Natural killer cell treated with Interleukin-12 subunit alpha and Interleukin-12 subunit beta and Interleukin-15 and Interleukin-18, amount 100 ng/mL, for 72 hours (primary cell): ENCODE data around the gene FAM149B1. TPM values are rescaled to one million over a fixed set of nuclear protein-coding genes. Genes with fewer than 3 reads are reported as not detected.
"Not testable (repeated sequence)": the region's sequence is repeated elsewhere in the genome, so short reads cannot be mapped to it uniquely, and the experiment has no call there.

Source experiments
- ATAC-seq, 2 donors: fragments of 150-1000 bp; cut with Tn5 transposase in 1 of 2; sonication (Bioruptor Pico), chemical (Tn5 transposase) in 1 of 2; 2 replicates each; pipeline ENCODE4 v1.10.0; 2021
- DNase-seq: peaks from one replicate; pipeline ENCODE4 v3.0.0; 2022; ENCODE audit warnings: low spot score
- H3K27ac Mint-ChIP-seq, 2 donors: 1 replicate in 1 of 2; 2 replicates in 1 of 2; pipeline ENCODE4 v1.8.0; 2022; ENCODE audit warnings: mixed read lengths in 2 of 2, mild to moderate bottlenecking in 1 of 2, moderate library complexity in 1 of 2
- H3K27me3 Mint-ChIP-seq, 2 donors: 1 replicate in 1 of 2; 2 replicates in 1 of 2; pipeline ENCODE4 v1.8.0; 2022; ENCODE audit warnings: mixed read lengths in 2 of 2
- H3K36me3 Mint-ChIP-seq: one replicate; pipeline ENCODE4 v1.8.0; 2022; ENCODE audit warnings: mixed read lengths
- H3K4me1 Mint-ChIP-seq, 2 donors: 1 replicate in 1 of 2; 2 replicates in 1 of 2; pipeline ENCODE4 v1.8.0; 2022; ENCODE audit warnings: low read depth in 2 of 2, mixed read lengths in 2 of 2, mild to moderate bottlenecking in 1 of 2
- H3K4me3 Mint-ChIP-seq: one replicate; pipeline ENCODE4 v1.8.0; 2022; ENCODE audit warnings: mixed read lengths
- H3K9me3 Mint-ChIP-seq: 2 replicates; pipeline ENCODE4 v1.8.0; 2022; ENCODE audit warnings: mixed read lengths
- total RNA-seq, 2 donors: library from RNA; stranded (reverse); gene quantifications; one replicate each; pipeline ENCODE4 v1.2.3, GENCODE V29; 2022

FAM149B1 gene
- 10 to 100 TPM; 12.3 to 13.4 TPM for total RNA-seq

GRCh38 chr10:73167783-73168464, at the start of gene FAM149B1, which contains the start of gene ECD:
TSS of gene FAM149B1 (plus strand) at chr10:73168119. CDS start at chr10:73168340, 221 bp downstream.
TSS of gene ECD (minus strand) at chr10:73168008. CDS start at chr10:73163937, 4,071 bp downstream.
- Mint-ChIP-seq H3K27ac (peak within 1 kb of the TSS; percentile 87 to 99), H3K4me3 (peak within 1 kb of the TSS; percentile 92), H3K27me3 (no peaks in the 10 kb centered on the region), H3K9me3 (no peaks in the 10 kb centered on the region), H3K36me3 (peaks cover 17% of the 10 kb centered on the region), H3K4me1 (peaks cover 34 to 35% of the 10 kb centered on the region in 2 donors)
- ATAC-seq (peak; percentile 98 to 99), DNase-seq (peak; percentile 94)

- Mint-ChIP-seq H3K4me1 (no peaks in the 10 kb centered on the region), H3K4me3 (no peak overlapping the region), H3K27me3 (no peaks in the 10 kb centered on the region), H3K36me3 (no peaks in the 10 kb centered on the region), H3K27ac (peak overlapping the region in 1 of 2 donors; percentile 2), H3K9me3 (no peaks in the 10 kb centered on the region)
- ATAC-seq (no peak), DNase-seq (no peak)
Observed at GRCh38 chr10:73119457-73119856, 48.5 kb upstream of the FAM149B1 start.

- H3K9me3 Mint-ChIP-seq, result no peaks in the 10 kb centered on the region
- H3K27ac Mint-ChIP-seq, result no peak overlapping the region
- H3K27me3 Mint-ChIP-seq, result no peaks in the 10 kb centered on the region
- ATAC-seq (no peak), DNase-seq (no peak)
- no peaks in the 10 kb centered on the region for H3K4me1 Mint-ChIP-seq
- no peaks in the 10 kb centered on the region for H3K36me3 Mint-ChIP-seq
- no peak overlapping the region for H3K4me3 Mint-ChIP-seq
Observed at GRCh38 chr10:73119952-73120351, 48.0 kb upstream of the FAM149B1 start.

GRCh38 chr10:73126343-73126742, 41.6 kb upstream of the FAM149B1 start:
- H3K9me3 Mint-ChIP-seq, result no peaks in the 10 kb centered on the region
- H3K27ac Mint-ChIP-seq, result no peak overlapping the region
- ATAC-seq (no peak), DNase-seq (no peak)
- no peaks in the 10 kb centered on the region for H3K4me1 Mint-ChIP-seq
- H3K27me3 Mint-ChIP-seq, result no peaks in the 10 kb centered on the region
- H3K4me3 Mint-ChIP-seq, result no peak overlapping the region
- peaks cover 11% of the 10 kb centered on the region for H3K36me3 Mint-ChIP-seq

GRCh38 chr10:73131301-73131700, 36.6 kb upstream of the FAM149B1 start:
- Mint-ChIP-seq H3K27me3 (no peaks in the 10 kb centered on the region), H3K4me3 (no peak overlapping the region), H3K4me1 (no peaks in the 10 kb centered on the region), H3K27ac (no peak overlapping the region), H3K36me3 (peaks cover 25% of the 10 kb centered on the region), H3K9me3 (no peaks in the 10 kb centered on the region)
- DNase-seq, result no peak
- ATAC-seq, result no peak

GRCh38 chr10:73131913-73132686, 35.8 kb upstream of the FAM149B1 start:
- no peak overlapping the region for H3K27ac Mint-ChIP-seq
- H3K36me3 Mint-ChIP-seq, result peaks cover 25% of the 10 kb centered on the region
- H3K9me3 Mint-ChIP-seq, result no peaks in the 10 kb centered on the region

GRCh38 chr10:73134727-73135126, 33.2 kb upstream of the FAM149B1 start:
- no peak for ATAC-seq
- no peaks in the 10 kb centered on the region for H3K4me1 Mint-ChIP-seq
- H3K27ac Mint-ChIP-seq, result no peak overlapping the region
- H3K36me3 Mint-ChIP-seq, result peaks cover 30% of the 10 kb centered on the region
- H3K4me3 Mint-ChIP-seq, result no peak overlapping the region
- no peaks in the 10 kb centered on the region for H3K9me3 Mint-ChIP-seq
- no peaks in the 10 kb centered on the region for H3K27me3 Mint-ChIP-seq
- no peak for DNase-seq

More at GRCh38 chr10:73131913-73132686, 35.8 kb upstream of the FAM149B1 start:
- Mint-ChIP-seq H3K4me3 (no peak overlapping the region), H3K27me3 (no peaks in the 10 kb centered on the region), H3K4me1 (no peaks in the 10 kb centered on the region)
- DNase-seq (no peak), ATAC-seq (no peak)

GRCh38 chr10:73136627-73137026, 31.3 kb upstream of the FAM149B1 start:
- Mint-ChIP-seq H3K36me3 (peaks cover 28% of the 10 kb centered on the region), H3K27me3 (no peaks in the 10 kb centered on the region), H3K27ac (no peak overlapping the region), H3K9me3 (no peaks in the 10 kb centered on the region), H3K4me3 (no peak overlapping the region), H3K4me1 (no peaks in the 10 kb centered on the region)
- DNase-seq, result no peak
- ATAC-seq, result no peak

GRCh38 chr10:73139251-73139650, 28.7 kb upstream of the FAM149B1 start:
- Mint-ChIP-seq H3K9me3 (no peaks in the 10 kb centered on the region), H3K27me3 (no peaks in the 10 kb centered on the region), H3K4me3 (no peak overlapping the region), H3K4me1 (no peaks in the 10 kb centered on the region), H3K27ac (no peak overlapping the region), H3K36me3 (peaks cover 28% of the 10 kb centered on the region)
- DNase-seq (no peak), ATAC-seq (no peak)

- no peaks in the 10 kb centered on the region for H3K27me3 Mint-ChIP-seq
- no peak for DNase-seq
- ATAC-seq, result no peak
- H3K4me3 Mint-ChIP-seq, result no peak overlapping the region
- no peaks in the 10 kb centered on the region for H3K4me1 Mint-ChIP-seq
- H3K9me3 Mint-ChIP-seq, result no peaks in the 10 kb centered on the region
- H3K27ac Mint-ChIP-seq, result no peak overlapping the region
- peaks cover 28% of the 10 kb centered on the region for H3K36me3 Mint-ChIP-seq
Observed at GRCh38 chr10:73141603-73142002, 26.3 kb upstream of the FAM149B1 start.

- ATAC-seq, H3K27me3 Mint-ChIP-seq, H3K4me3 Mint-ChIP-seq: not testable (repeated sequence)
Observed at GRCh38 chr10:73150633-73151413, 17.1 kb upstream of the FAM149B1 start.

GRCh38 chr10:73152009-73152408, 15.9 kb upstream of the FAM149B1 start:
- DNase-seq, result no peak
- no peaks in the 10 kb centered on the region for H3K4me1 Mint-ChIP-seq
- no peak for ATAC-seq
- H3K27ac Mint-ChIP-seq, result no peak overlapping the region
- H3K9me3 Mint-ChIP-seq, result no peaks in the 10 kb centered on the region
- H3K36me3 Mint-ChIP-seq, result peaks cover 28% of the 10 kb centered on the region
- no peaks in the 10 kb centered on the region for H3K27me3 Mint-ChIP-seq
- H3K4me3 Mint-ChIP-seq, result no peak overlapping the region

More at GRCh38 chr10:73150633-73151413, 17.1 kb upstream of the FAM149B1 start:
- not testable (repeated sequence) for H3K27ac Mint-ChIP-seq, H3K4me1 Mint-ChIP-seq, DNase-seq, H3K9me3 Mint-ChIP-seq
- H3K36me3 Mint-ChIP-seq, result peaks cover 28% of the 10 kb centered on the region

GRCh38 chr10:73156054-73156453, 11.9 kb upstream of the FAM149B1 start:
- DNase-seq (no peak), ATAC-seq (no peak)
- Mint-ChIP-seq H3K4me3 (no peak overlapping the region), H3K27me3 (no peaks in the 10 kb centered on the region), H3K4me1 (peaks cover 5 to 7% of the 10 kb centered on the region in 2 donors), H3K36me3 (peaks cover 19% of the 10 kb centered on the region), H3K27ac (no peak overlapping the region), H3K9me3 (no peaks in the 10 kb centered on the region)
